OCI-LY7 (cell line): ENCODE data around the gene GIPC2.

ENCODE experiments used
- CTCF ChIP-seq: fragments of 200-600 bp; sonication (generic); conservative IDR thresholded peaks from 2 replicates; pipeline ENCODE4 v1.5.1; 2014; ENCODE audit warnings: mild to moderate bottlenecking, antibody characterized with exemption, low read length, moderate library complexity, mixed read lengths
- EZH2phosphoT487 ChIP-seq: fragments of 200-600 bp; sonication (generic); IDR thresholded peaks from 2 replicates; pipeline ENCODE4 v1.6.1; 2018; ENCODE audit warnings: low read depth, borderline replicate concordance, mild to moderate bottlenecking, mixed run types, antibody characterized with exemption, low read length, moderate library complexity, mixed read lengths

- no peak for TF ChIP-seq CTCF
- no peak for TF ChIP-seq EZH2phosphoT487
Measured at GRCh38 chr1:78005755-78006154, 40.0 kb upstream of the GIPC2 start.
